ENCODE data around the gene PARN. TPM values are rescaled to one million over a fixed set of nuclear protein-coding genes. Genes with fewer than 3 reads are reported as not detected.

Gene PARN
- polyA plus RNA-seq, 1 donor from 2014 or later, result 22.3 TPM

DNA sequence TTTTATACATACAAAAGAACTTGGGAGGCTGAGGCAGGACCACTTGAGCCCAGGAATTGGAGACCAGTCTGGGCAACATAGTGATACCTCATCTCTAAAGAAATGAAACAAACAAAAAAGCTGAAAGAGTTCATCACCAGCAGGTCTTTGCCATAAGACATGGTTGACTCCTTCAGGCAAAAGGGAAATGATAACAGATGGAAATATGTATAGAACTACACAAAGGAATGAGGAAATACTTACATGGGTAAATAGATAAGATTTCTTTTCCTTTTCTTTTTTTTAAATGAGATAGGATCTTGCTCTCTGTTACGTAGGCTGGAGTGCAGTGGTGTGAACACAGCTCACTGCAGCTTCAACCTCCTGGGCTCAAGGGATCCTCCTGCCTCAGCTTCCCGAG lies 165.3 kb downstream of the PARN start:
- Histone ChIP-seq H3K9me2 (ENCODE audit: insufficient read depth, low read length) (no peaks in the 10 kb centered on the region), H3K79me2 (replicated peaks; ENCODE audit: insufficient read depth, low read length) (no peaks in the 10 kb centered on the region), H3K4me2 (ENCODE audit: low read length) (no peak overlapping the region), H3K4me3 (ENCODE audit: low read length) (no peak overlapping the region), H3K9ac (ENCODE audit: low read length) (no peak overlapping the region), H3K27ac (ENCODE audit: low read length) (no peak overlapping the region), H3K27me3 (ENCODE audit: insufficient read depth, low read depth, low read length) (no peaks in the 10 kb centered on the region), H2AFZ (ENCODE audit: low read depth, low read length) (no peak overlapping the region), H3K36me3 (ENCODE audit: insufficient read depth, low read length) (no peaks in the 10 kb centered on the region), H3F3A (ENCODE audit: insufficient read depth, low read length, poor library complexity, severe bottlenecking) (no peaks in the 10 kb centered on the region), H3K9me3 (ENCODE audit: low read length) (peaks cover 5% of the 10 kb centered on the region), H4K20me1 (ENCODE audit: insufficient read depth) (no peaks in the 10 kb centered on the region)
- TF ChIP-seq EZH2 (IDR thresholded peaks at IDR 0.05; ENCODE audit: borderline replicate concordance, insufficient read depth, low read length, poor library complexity, severe bottlenecking) (no peak), MXI1 (conservative IDR thresholded peaks at IDR 0.05; ENCODE audit: poor library complexity, severe bottlenecking) (no peak), SMC3 (conservative IDR thresholded peaks at IDR 0.05; ENCODE audit: poor library complexity) (no peak), RAD21 (conservative IDR thresholded peaks at IDR 0.05) (no peak), TAF1 (IDR thresholded peaks at IDR 0.05; ENCODE audit: low read depth) (no peak), POLR2AphosphoS5 (IDR thresholded peaks at IDR 0.05) (no peak), EP300 (conservative IDR thresholded peaks at IDR 0.05; ENCODE audit: poor library complexity, severe bottlenecking) (no peak)
- TF ChIP-seq, protein P1, sequence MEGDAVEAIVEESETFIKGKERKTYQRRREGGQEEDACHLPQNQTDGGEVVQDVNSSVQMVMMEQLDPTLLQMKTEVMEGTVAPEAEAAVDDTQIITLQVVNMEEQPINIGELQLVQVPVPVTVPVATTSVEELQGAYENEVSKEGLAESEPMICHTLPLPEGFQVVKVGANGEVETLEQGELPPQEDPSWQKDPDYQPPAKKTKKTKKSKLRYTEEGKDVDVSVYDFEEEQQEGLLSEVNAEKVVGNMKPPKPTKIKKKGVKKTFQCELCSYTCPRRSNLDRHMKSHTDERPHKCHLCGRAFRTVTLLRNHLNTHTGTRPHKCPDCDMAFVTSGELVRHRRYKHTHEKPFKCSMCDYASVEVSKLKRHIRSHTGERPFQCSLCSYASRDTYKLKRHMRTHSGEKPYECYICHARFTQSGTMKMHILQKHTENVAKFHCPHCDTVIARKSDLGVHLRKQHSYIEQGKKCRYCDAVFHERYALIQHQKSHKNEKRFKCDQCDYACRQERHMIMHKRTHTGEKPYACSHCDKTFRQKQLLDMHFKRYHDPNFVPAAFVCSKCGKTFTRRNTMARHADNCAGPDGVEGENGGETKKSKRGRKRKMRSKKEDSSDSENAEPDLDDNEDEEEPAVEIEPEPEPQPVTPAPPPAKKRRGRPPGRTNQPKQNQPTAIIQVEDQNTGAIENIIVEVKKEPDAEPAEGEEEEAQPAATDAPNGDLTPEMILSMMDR (IDR thresholded peaks at IDR 0.05; ENCODE audit: poor library complexity, severe bottlenecking), result no peak
- TF ChIP-seq, protein P2, sequence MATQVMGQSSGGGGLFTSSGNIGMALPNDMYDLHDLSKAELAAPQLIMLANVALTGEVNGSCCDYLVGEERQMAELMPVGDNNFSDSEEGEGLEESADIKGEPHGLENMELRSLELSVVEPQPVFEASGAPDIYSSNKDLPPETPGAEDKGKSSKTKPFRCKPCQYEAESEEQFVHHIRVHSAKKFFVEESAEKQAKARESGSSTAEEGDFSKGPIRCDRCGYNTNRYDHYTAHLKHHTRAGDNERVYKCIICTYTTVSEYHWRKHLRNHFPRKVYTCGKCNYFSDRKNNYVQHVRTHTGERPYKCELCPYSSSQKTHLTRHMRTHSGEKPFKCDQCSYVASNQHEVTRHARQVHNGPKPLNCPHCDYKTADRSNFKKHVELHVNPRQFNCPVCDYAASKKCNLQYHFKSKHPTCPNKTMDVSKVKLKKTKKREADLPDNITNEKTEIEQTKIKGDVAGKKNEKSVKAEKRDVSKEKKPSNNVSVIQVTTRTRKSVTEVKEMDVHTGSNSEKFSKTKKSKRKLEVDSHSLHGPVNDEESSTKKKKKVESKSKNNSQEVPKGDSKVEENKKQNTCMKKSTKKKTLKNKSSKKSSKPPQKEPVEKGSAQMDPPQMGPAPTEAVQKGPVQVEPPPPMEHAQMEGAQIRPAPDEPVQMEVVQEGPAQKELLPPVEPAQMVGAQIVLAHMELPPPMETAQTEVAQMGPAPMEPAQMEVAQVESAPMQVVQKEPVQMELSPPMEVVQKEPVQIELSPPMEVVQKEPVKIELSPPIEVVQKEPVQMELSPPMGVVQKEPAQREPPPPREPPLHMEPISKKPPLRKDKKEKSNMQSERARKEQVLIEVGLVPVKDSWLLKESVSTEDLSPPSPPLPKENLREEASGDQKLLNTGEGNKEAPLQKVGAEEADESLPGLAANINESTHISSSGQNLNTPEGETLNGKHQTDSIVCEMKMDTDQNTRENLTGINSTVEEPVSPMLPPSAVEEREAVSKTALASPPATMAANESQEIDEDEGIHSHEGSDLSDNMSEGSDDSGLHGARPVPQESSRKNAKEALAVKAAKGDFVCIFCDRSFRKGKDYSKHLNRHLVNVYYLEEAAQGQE (IDR thresholded peaks at IDR 0.05; ENCODE audit: borderline replicate concordance), result no peak

- H3K9me2 ChIP-seq (ENCODE audit: insufficient read depth, low read length), result no peaks in the 10 kb centered on the region
- no peak overlapping the region for H2AFZ ChIP-seq (ENCODE audit: low read depth, low read length)
- TF ChIP-seq SMC3 (conservative IDR thresholded peaks at IDR 0.05; ENCODE audit: poor library complexity) (no peak), EZH2 (IDR thresholded peaks at IDR 0.05; ENCODE audit: borderline replicate concordance, insufficient read depth, low read length, poor library complexity, severe bottlenecking) (no peak), TAF1 (IDR thresholded peaks at IDR 0.05; ENCODE audit: low read depth) (no peak), RAD21 (conservative IDR thresholded peaks at IDR 0.05) (no peak), POLR2AphosphoS5 (IDR thresholded peaks at IDR 0.05) (no peak), MXI1 (conservative IDR thresholded peaks at IDR 0.05; ENCODE audit: poor library complexity, severe bottlenecking) (no peak), EP300 (conservative IDR thresholded peaks at IDR 0.05; ENCODE audit: poor library complexity, severe bottlenecking) (no peak)
- TF ChIP-seq, protein P1 (IDR thresholded peaks at IDR 0.05; ENCODE audit: poor library complexity, severe bottlenecking), result no peak
- no peaks in the 10 kb centered on the region for H3K79me2 ChIP-seq (replicated peaks; ENCODE audit: insufficient read depth, low read length)
- no peak overlapping the region for H3K9ac ChIP-seq (ENCODE audit: low read length)
- peaks cover 5% of the 10 kb centered on the region for H3K9me3 ChIP-seq (ENCODE audit: low read length)
- H3K27me3 ChIP-seq (ENCODE audit: insufficient read depth, low read depth, low read length), result no peaks in the 10 kb centered on the region
- H3K4me3 ChIP-seq (ENCODE audit: low read length), result no peak overlapping the region
- H3K36me3 ChIP-seq (ENCODE audit: insufficient read depth, low read length), result no peaks in the 10 kb centered on the region
- H3K27ac ChIP-seq (ENCODE audit: low read length), result no peak overlapping the region
- no peak overlapping the region for H3K4me2 ChIP-seq (ENCODE audit: low read length)
- no peaks in the 10 kb centered on the region for H3F3A ChIP-seq (ENCODE audit: insufficient read depth, low read length, poor library complexity, severe bottlenecking)
- H4K20me1 ChIP-seq (ENCODE audit: insufficient read depth), result no peaks in the 10 kb centered on the region
These were observed 165.9 kb downstream of the PARN start for GRCh38 chr16:14464192-14464591.

Data from neural cell (in vitro differentiated cells).